HepG2 (cell line): ENCODE measurements around the gene PDCD2. TPM values are rescaled to one million over a fixed set of nuclear protein-coding genes. Genes with fewer than 3 reads are reported as not detected.
A peak's percentile ranks its signal among the peaks of the same experiment; 100 is the strongest.

Experiments
- ATAC-seq: fragments of 200-7000 bp; cut with Tn5 transposase; 3 replicates; pipeline ENCODE4 v1.9.1; 2020; ENCODE audit warnings: mild to moderate bottlenecking, moderate library complexity
- BruUV-seq: library from RNA; stranded (reverse); fragments of 400-500 nt; replicated peaks from 2 replicates; lab custom pipeline; 2021; lab: Mats Ljungman, UMichigan
- CTCF ChIA-PET: fragments of 300-600 bp; formaldehyde crosslinking; extraction: SDS; loops from one replicate; lab custom pipeline; 2021; ENCODE audit warnings: low total read pairs, inconsistent platforms, low intra/inter-chr PET ratio; lab: Yijun Ruan, JAX
- POLR2A ChIA-PET: fragments of 350-600 bp; sonication (Branson Sonifier 250); formaldehyde crosslinking; loops from one replicate; lab custom pipeline; 2020; ENCODE audit warnings: antibody characterized with exemption, inconsistent platforms; lab: Yijun Ruan, JAX
- DNase-seq: peaks from one replicate; pipeline ENCODE4 v3.0.0-alpha.2; 2015; ENCODE audit warnings: low spot score
- FAIRE-seq: peaks from 3 replicates; lab custom pipeline; 2011; peaks lifted over from hg19 to GRCh38; lab: Jason Lieb, UNC
- H2AFZ ChIP-seq: one replicate; pipeline ENCODE4 v1.6.1; 2011; ENCODE audit warnings: low read length, inconsistent platforms
- H3K27ac ChIP-seq: fragments of 300-600 bp; 3 replicates; pipeline ENCODE4 v1.8.0; 2011; ENCODE audit warnings: mixed run types, mild to moderate bottlenecking, mixed read lengths, low read length, inconsistent platforms; ENCODE audit not compliant: insufficient read depth; ENCODE audit errors: extremely low read length
- H3K27me3 ChIP-seq, 2 experiments: fragments of 200-600 bp in 1 of 2; 2 replicates in 1 of 2; 3 replicates in 1 of 2; pipeline versions ENCODE4 v1.6.0 to v1.8.0; 2011; ENCODE audit warnings: low read length in 2 of 2, mild to moderate bottlenecking in 2 of 2, moderate library complexity in 2 of 2, inconsistent platforms in 1 of 2; ENCODE audit not compliant: insufficient read depth in 2 of 2, control insufficient read depth in 1 of 2
- H3K36me3 ChIP-seq, 2 experiments: fragments of 200-600 bp in 1 of 2; replicated peaks in 1 of 2; 2 replicates in 1 of 2; 3 replicates in 1 of 2; pipeline versions ENCODE4 v1.5.1 to v1.8.0; 2011; ENCODE audit warnings: low read length in 2 of 2, inconsistent platforms in 1 of 2; ENCODE audit not compliant: insufficient read depth in 2 of 2, control insufficient read depth in 1 of 2
- H3K4me1 ChIP-seq: 2 replicates; pipeline ENCODE4 v1.5.1; 2012; ENCODE audit warnings: low read length, inconsistent platforms; ENCODE audit not compliant: insufficient read depth
- H3K4me2 ChIP-seq: 2 replicates; pipeline ENCODE4 v1.6.0; 2011; ENCODE audit warnings: low read depth, low read length, inconsistent platforms
- H3K4me3 ChIP-seq, 3 experiments: fragments of 200-600 bp in 1 of 3; sonication (generic), shearing (Covaris generic) in 1 of 3; replicated peaks in 1 of 3; 2 replicates each; pipeline ENCODE4 v1.5.1; 2011 to 2016; ENCODE audit warnings: low read length in 3 of 3, inconsistent platforms in 2 of 3, low read depth in 2 of 3, mild to moderate bottlenecking in 2 of 3, control low read depth in 1 of 3, mixed read lengths in 1 of 3; ENCODE audit not compliant: insufficient read depth in 1 of 3
- H3K79me2 ChIP-seq: one replicate; pipeline ENCODE4 v1.6.1; 2011; ENCODE audit warnings: low read length, inconsistent platforms; ENCODE audit not compliant: insufficient read depth
- H3K9ac ChIP-seq: 2 replicates; pipeline ENCODE4 v1.6.0; 2011; ENCODE audit warnings: mild to moderate bottlenecking, low read depth, low read length, inconsistent platforms; ENCODE audit not compliant: insufficient read depth
- H3K9me3 ChIP-seq: 2 replicates; pipeline ENCODE4 v1.5.1; 2012; ENCODE audit warnings: mild to moderate bottlenecking, low read length
- H4K20me1 ChIP-seq: 2 replicates; pipeline ENCODE4 v1.6.0; 2011; ENCODE audit warnings: inconsistent platforms, mild to moderate bottlenecking, low read length, moderate library complexity; ENCODE audit not compliant: insufficient read depth
- AGO2 ChIP-seq: fragments of 200-400 bp; formaldehyde crosslinking; optimal IDR thresholded peaks from 2 replicates; pipeline ENCODE3; 2017; ENCODE audit warnings: mild to moderate bottlenecking, low read depth, low read length, moderate library complexity
- DNMT3B ChIP-seq: conservative IDR thresholded peaks from 2 replicates; pipeline ENCODE4 v1.6.1; 2016; ENCODE audit warnings: missing biosample characterization, control low read depth
- POLR2AphosphoS2 ChIP-seq: IDR thresholded peaks from 2 replicates; pipeline ENCODE4 v1.6.1; 2011; ENCODE audit warnings: low read depth, low read length, improper control_type of control experiment
- RBM22 ChIP-seq: fragments of 200-400 bp; formaldehyde crosslinking; optimal IDR thresholded peaks from 2 replicates; pipeline ENCODE3; 2017; ENCODE audit warnings: mild to moderate bottlenecking, low read length, moderate library complexity
- SP140L ChIP-seq: sonication (generic); formaldehyde crosslinking; IDR thresholded peaks from 2 replicates; pipeline ENCODE4 v1.4.0; 2020; ENCODE audit warnings: missing genetic modification reagents, borderline replicate concordance
- ZFP41 ChIP-seq: sonication (generic); formaldehyde crosslinking; IDR thresholded peaks from 2 replicates; pipeline ENCODE4 v1.4.0; 2020; ENCODE audit warnings: mild to moderate bottlenecking, missing genetic modification reagents, borderline replicate concordance
- ZFP82 ChIP-seq: sonication (generic); formaldehyde crosslinking; IDR thresholded peaks from 2 replicates; pipeline ENCODE4 v1.5.1; 2020; ENCODE audit warnings: mild to moderate bottlenecking, missing genetic modification reagents, borderline replicate concordance
- ZNF530 ChIP-seq: sonication (generic); formaldehyde crosslinking; IDR thresholded peaks from 2 replicates; pipeline ENCODE4 v1.5.0; 2020; ENCODE audit warnings: low read depth, mild to moderate bottlenecking, missing genetic modification reagents
- ZNF724P ChIP-seq: sonication (generic); formaldehyde crosslinking; IDR thresholded peaks from 2 replicates; pipeline ENCODE4 v1.8.0; 2022; ENCODE audit warnings: missing genetic modification reagents, borderline replicate concordance
- in situ Hi-C: cut with HindIII; loops from 2 replicates; pipeline ENCODE4 v1.10.0; 2017; ENCODE audit warnings: low pct_unique_long_range_greater_than_20kb; ENCODE audit not compliant: extremely low pct_ligation_motif_present
- intact Hi-C: fragments of 100-400 bp; cut with micrococcal nuclease; formaldehyde crosslinking; loops from one replicate; pipeline ENCODE4 v1.10.0; 2022; ENCODE audit not compliant: unreplicated experiment
- polyA plus RNA-seq, 8 experiments: library from polyadenylated mRNA; depleted of rRNA in 3 of 8; stranded (reverse) in 7 of 8; unstranded in 1 of 8; fragments of >200 nt; fragmentation: Illumina TruSeq in 4 of 8; extraction: Trizol in 4 of 8; gene quantifications; 2 replicates each; pipeline versions ENCODE4 v1.2.1 to v1.2.3, GENCODE V29; 2011 to 2016; ENCODE audit warnings: low read depth in 4 of 8, missing spikeins in 1 of 8, mixed read lengths in 1 of 8; ENCODE audit not compliant: insufficient read depth in 1 of 8
- total RNA-seq, 5 experiments: library from RNA; depleted of rRNA; stranded (reverse); fragments of >200 nt; fragmentation: Illumina TruSeq; extraction: Trizol; gene quantifications; 2 replicates each; pipeline ENCODE4 v1.2.3, GENCODE V29; 2016; ENCODE audit warnings: low read depth in 1 of 5

PDCD2 gene
- total and polyA plus RNA-seq, 2 of the 13 experiments (the other 11 are each of a cell fraction or from before 2014, with no cell fraction given) = 83.6 to 133 TPM

- TF ChIP-seq ZFP41 (CRISPR knock-in tag) (peak; percentile 16; the same call in 1 of the 2 replicates), ZNF530 (CRISPR knock-in tag) (no peak), SP140L (CRISPR knock-in tag) (no peak), ZFP82 (CRISPR knock-in tag) (0 out of 2 replicates have a peak, but pooled peaks have one; percentile 6), DNMT3B (0 out of 2 replicates have a peak, but pooled peaks have one; percentile 32)
Observed at GRCh38 chr6:170583756-170584180, 669 bp downstream of the PDCD2 start (continued).

GRCh38 chr6:170578909-170579308, 5.5 kb downstream of the PDCD2 start:
- H3K27ac ChIP-seq = no peak overlapping the region
- ChIA-PET CTCF (no interaction called here), POLR2A (no interaction called here)
- no peak for ATAC-seq
- intact Hi-C loops = no loop called here
- BruUV-seq = no TSS peak
- TF ChIP-seq ZNF724P (CRISPR knock-in tag) (no peak), RBM22 (peak; percentile 74), AGO2 (peak; percentile 20), POLR2AphosphoS2 (0 out of 2 replicates have a peak, but pooled peaks have one; percentile 62)
- TF ChIP-seq, all 625 proteins: peak for 3
- Histone ChIP-seq H3K9me3 (no peaks in the 10 kb centered on the region), H3K9ac (no peak overlapping the region), H4K20me1 (no peaks in the 10 kb centered on the region), H3K4me1 (peaks cover 13% of the 10 kb centered on the region), H2AFZ (no peak overlapping the region), H3K36me3 (peaks cover 7 to 25% of the 10 kb centered on the region in 2 experiments; a peak in 4 of 5 replicates), H3K4me3 (no peak overlapping the region), H3K79me2 (peaks cover 14% of the 10 kb centered on the region), H3K27me3 (no peaks in the 10 kb centered on the region; a peak in 1 of 5 replicates), H3K4me2 (no peak overlapping the region)
- in situ Hi-C loops = no loop called here
- DNase-seq (no peak), FAIRE-seq (no peak)
